BE2C (cell line): Measurements from ENCODE around the gene PLEKHG2.
A peak's percentile ranks its signal among the peaks of the same experiment; 100 is the strongest.

Source experiments
- DNase-seq: peaks from one replicate; pipeline ENCODE4 v3.0.0-alpha.2; 2020
- H3K27me3 ChIP-seq: fragments of 250-450 bp; sonication (Bioruptor Pico); 2 replicates; pipeline ENCODE4 v1.5.1; 2020; ENCODE audit warnings: mild to moderate bottlenecking
- H3K36me3 ChIP-seq: fragments of 250-450 bp; sonication (Bioruptor Pico); 2 replicates; pipeline ENCODE4 v1.5.1; 2020; ENCODE audit warnings: mild to moderate bottlenecking
- H3K4me1 ChIP-seq: fragments of 250-450 bp; sonication (Bioruptor Pico); 2 replicates; pipeline ENCODE4 v1.5.1; 2020
- H3K4me3 ChIP-seq: 2 replicates; pipeline ENCODE4 v1.5.1; 2011; ENCODE audit warnings: low read depth, low read length
- H3K9me3 ChIP-seq: fragments of 250-450 bp; sonication (Bioruptor Pico); 2 replicates; pipeline ENCODE4 v1.5.1; 2020
- CTCF ChIP-seq: IDR thresholded peaks from 2 replicates; pipeline ENCODE4 v1.5.1; 2012; ENCODE audit warnings: mild to moderate bottlenecking, low read depth, low read length

The PLEKHG2 gene

DNA sequence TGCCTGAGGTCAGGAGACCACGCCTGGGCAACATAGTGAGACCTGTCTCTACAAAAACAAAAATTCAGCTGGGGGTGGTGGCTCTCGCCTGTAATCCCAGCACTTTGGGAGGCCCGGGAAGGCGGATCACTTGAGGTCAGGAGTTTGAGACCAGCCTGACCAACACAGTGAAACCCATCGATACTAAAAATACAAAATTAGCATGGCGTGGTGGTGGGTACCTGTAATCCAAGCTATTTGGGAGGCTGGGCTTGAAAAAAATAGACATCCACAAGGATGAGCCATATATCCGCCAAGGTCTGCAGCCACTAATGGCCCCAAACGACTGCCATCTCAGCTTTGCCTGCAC is 20.2 kb downstream of the PLEKHG2 start:
- no peak for DNase-seq
- H3K36me3 ChIP-seq: peaks cover 38% of the 10 kb centered on the region
- TF ChIP-seq CTCF: no peak
- H3K4me1 ChIP-seq: peaks cover 3% of the 10 kb centered on the region; the same call in 1 of the 2 replicates
- no peak overlapping the region for H3K4me3 ChIP-seq
- no peaks in the 10 kb centered on the region for H3K27me3 ChIP-seq
- H3K9me3 ChIP-seq: no peaks in the 10 kb centered on the region

GRCh38 chr19:39433480-39434079 is 21.1 kb downstream of the PLEKHG2 start:
- no peak for DNase-seq
- Histone ChIP-seq H3K9me3 (no peaks in the 10 kb centered on the region), H3K4me3 (no peak overlapping the region), H3K27me3 (no peaks in the 10 kb centered on the region), H3K4me1 (peaks cover 3% of the 10 kb centered on the region; the same call in 1 of the 2 replicates), H3K36me3 (peaks cover 38% of the 10 kb centered on the region)
- TF ChIP-seq CTCF: no peak

DNA sequence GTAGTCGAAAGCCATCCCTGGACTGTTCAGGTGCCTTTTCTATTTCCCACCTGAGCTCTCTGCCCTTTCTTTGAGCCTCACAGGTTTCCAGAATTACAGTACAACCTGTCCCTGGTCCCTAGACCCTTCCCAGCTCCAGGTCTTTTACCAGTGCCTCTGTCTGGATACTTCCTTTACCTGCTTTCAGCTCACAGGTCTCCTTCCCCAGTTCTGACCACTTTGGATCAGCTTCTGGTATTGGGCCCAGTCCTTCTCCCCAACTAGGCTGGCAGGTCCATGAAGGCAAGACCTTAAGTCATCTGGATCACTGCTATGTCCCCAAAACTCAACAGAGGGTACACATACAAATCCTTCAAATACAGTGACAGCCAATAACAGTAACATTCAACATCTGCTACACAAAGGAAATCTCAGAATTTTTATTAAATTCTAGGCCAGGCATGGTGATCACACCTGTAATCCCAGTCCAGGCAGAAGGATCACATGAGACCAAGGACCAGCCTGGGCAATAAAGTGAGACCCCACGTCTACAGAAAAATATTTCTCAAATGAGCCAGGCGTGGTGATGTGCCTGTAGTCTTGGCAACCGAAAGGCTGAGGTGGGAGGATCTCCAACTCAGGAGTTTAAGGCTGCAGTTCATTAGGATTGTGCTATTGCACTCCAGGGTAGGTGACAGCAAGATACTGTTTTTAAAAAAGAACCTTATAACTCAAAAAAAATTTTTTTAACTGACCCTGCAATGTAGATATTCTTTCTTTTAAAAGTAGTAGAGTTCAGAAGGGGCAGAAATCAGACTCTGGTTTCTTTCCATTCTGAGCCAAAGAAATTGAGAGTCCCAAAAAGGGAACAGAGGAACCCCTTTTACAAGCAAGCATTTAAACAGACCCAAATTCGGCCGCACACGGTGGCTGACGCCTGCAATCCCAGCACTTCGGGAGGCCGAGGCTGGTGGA is 21.9 kb downstream of the PLEKHG2 start:
- no peak for DNase-seq
- Histone ChIP-seq H3K4me1 (peaks cover 3% of the 10 kb centered on the region; the same call in 1 of the 2 replicates), H3K36me3 (peaks cover 38% of the 10 kb centered on the region), H3K9me3 (no peaks in the 10 kb centered on the region), H3K27me3 (no peaks in the 10 kb centered on the region), H3K4me3 (peak overlapping the region; percentile 99)
- TF ChIP-seq CTCF: no peak

DNA sequence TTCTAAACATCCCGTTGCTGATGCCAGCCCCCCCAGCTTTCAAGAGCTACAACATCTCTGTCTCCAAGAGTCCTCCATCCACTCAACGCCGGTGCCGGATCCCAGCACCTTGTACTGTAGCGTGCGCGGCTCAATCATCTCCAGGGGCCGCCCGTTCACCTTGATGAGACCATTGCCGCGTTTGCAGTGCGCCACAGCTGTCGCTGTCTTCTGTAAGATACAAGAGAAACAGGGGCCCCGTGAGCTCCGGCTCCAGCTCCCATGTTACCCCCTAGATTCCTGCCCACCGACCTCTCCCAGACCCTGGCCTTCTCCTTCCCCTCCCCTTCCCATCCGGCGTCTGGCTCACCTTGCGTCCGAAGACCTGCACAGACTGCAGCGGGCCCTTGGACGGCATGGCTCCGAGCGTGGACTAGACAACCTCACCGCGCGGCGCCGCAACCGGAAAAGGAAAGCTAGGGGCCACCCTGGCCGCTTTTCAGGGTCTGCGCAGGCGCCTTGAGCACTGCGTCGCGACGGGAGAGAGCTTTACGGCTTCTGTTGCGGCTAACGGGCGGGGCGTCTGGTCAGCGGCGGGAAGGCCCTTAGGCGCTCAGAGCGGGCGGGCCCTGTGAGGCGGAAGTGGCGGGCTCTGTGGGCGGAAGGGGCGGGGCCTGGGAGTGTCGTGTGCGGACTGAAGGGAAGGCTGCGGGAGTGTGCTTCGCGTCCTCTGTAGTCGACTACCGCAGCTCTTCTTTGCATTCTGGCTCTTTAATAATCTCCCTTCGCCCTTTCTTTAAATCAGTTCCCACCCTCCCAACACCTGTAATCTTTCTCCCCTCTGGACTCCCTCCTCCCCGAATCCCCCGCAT is 23.3 kb downstream of the PLEKHG2 start, which contains the start of gene RPS16:
RPS16 (minus strand) TSS at position 451 of the 851 bp plus-strand sequence; CDS start at position 397, 54 bp downstream.
- Histone ChIP-seq H3K27me3 (no peaks in the 10 kb centered on the region), H3K4me3 (peak within 1 kb of the TSS; percentile 99), H3K4me1 (peaks cover 3% of the 10 kb centered on the region; the same call in 1 of the 2 replicates), H3K36me3 (peaks cover 38% of the 10 kb centered on the region), H3K9me3 (no peaks in the 10 kb centered on the region)
- DNase-seq: peak; percentile 99
- no peak for TF ChIP-seq CTCF

DNA sequence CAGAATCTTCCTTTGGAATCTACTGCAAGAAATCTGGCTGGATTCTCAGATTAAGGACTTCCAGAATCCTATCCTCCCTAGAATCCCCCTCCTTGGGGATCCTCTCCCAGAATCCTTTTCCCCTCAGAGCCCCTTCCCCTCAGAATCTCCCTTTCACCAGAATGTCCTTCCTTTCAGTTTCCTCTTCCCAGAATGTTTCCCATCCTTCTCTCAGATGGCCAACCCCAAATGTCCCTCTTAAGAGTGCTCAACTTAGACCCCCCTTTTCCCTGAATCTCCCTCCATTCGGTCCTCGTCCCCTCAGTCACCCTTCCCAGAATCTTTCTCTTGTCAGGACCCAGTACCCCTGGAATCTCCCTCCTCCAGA is 23.9 kb downstream of the PLEKHG2 start:
- no peak for DNase-seq
- Histone ChIP-seq H3K27me3 (no peaks in the 10 kb centered on the region), H3K4me1 (peaks cover 3% of the 10 kb centered on the region; the same call in 1 of the 2 replicates), H3K36me3 (peaks cover 38% of the 10 kb centered on the region), H3K9me3 (no peaks in the 10 kb centered on the region), H3K4me3 (peak overlapping the region; percentile 99)
- TF ChIP-seq CTCF: no peak
